C1 segment of cervical spinal cord (tissue), 14 donors: ENCODE results near the gene ZNF286A.
"Not testable (repeated sequence)": the region's sequence is repeated elsewhere in the genome, so short reads cannot be mapped to it uniquely, and the experiment has no call there.

Experiments used
- DNase-seq, 14 donors: peaks; one replicate each; lab custom pipeline; 2025; lab: John Stamatoyannopoulos, UW

The ZNF286A gene

DNA sequence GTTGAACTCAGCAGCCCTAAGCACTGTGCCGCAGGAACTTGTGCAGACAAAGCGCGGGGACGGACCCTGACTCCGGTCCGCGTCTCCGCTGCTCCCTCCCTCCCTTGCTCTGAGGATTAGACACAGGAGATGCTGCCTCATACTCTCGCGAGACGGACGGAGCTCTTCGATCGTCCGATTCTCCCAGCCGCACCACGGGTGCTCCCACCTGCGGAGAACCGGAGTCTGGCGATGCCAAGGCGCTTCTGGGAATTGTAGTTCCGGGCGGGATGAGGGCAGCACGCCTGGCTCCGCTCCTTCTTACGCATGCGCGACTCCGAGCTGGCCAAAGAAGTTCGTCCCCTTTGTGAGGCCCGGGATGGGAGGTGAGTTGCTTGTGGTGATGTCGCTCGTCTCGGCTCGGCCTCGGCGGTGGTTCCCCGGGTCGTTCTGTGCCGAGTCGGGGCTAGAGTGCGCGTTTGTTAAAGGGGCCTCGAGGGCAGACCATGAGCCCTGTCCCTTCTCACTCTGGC lies at the start of gene ZNF286A:
TSS of gene ZNF286A (plus strand) at position 340 of the 512 bp plus-strand sequence. CDS start 578 bp downstream, outside the sequence.
- peak; percentile 87 to 100 (median 94) for DNase-seq

GRCh38 chr17:15649861-15650421 lies 49.6 kb upstream of the ZNF286A start:
- peak in 2 of 14 donors; percentile 17 to 49 for DNase-seq

DNA sequence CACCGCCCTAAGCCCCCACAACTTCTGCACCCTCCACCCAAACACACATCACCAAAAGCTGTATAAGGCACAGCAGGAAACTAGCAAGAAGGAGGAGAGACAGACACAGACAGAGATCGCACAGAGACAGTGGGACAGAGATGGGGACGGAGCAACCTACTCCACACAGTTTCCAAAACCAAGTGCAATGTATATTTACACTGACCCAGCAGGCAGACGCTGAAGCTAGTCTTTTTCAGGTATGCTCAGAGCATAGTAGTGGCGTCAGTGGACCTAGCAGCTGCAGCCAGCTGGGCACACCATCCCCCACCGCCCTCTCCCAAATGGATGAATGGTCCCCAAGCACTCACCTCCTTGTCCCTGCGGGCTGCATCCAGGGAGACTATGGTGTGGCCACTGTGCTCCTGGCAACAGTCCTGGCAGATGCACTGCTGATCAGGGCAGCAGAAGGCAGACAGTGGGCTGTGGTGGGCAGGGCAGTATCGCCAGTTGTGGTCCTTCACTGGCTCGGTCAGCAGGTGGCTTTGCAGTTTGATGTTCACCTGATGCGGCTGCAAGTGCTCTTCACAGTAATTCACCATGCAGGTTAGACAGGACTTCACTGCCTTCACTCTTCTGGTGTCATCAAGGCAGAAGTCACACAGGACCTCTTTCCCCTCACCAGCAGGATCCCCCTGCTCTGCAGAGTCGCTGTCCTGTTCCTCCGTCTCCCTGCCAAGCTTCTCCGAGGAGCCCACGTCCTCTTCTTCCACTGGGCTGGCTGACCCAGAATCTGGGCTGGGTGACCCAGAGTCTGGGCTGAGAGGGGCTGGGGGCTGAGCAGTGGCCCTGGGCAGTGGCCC lies 48.6 kb upstream of the ZNF286A start:
- DNase-seq: peak in 3 of 14 donors; percentile 8 to 58 (median 49)

DNA sequence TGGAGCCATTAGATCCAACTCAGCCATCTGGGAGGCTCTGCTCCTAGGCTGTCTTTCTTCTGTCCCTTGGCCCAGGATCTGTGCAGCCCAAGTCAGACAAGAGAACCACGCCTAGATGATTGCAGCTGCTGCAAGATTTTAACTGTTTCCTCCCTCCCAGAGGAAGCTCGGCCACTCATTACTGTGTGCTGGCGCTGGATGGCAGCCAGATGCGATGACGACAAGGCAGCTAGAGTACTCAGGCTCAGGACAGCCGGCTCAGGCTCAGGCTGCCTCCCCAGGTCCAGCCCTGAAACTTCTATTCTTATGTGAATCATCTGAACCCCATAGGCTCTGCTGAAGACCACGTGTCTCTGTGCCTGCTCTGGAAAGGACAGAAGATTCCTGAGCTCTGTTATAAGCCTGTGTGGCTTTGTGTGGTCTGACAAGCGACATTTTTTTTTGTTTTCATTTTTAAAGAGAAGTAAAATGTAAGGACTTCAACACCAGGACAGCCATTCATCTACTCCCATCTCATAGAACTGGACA lies 47.9 kb upstream of the ZNF286A start:
- peak in 13 of 14 donors; percentile 8 to 87 (median 60) for DNase-seq

DNA sequence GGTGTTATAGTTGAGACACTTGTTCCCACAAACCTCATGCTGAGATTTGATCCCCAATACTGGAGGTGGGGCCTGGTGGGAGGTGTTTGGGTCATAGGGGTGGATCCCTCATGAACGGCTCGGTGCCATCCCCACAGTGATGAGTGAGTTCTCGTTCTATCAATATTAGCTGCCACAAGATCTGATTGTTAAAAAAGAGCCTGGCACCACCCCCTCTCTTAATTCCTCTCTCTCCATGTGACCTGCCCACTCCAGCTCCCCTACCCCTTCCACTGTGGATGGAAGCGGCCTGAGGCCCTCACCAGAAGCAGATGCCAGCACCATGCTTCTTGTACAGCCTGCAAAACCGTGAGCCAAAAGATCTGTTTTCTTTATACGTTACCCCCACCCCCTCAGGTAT lies 46.6 kb upstream of the ZNF286A start:
- DNase-seq: no peak

DNA sequence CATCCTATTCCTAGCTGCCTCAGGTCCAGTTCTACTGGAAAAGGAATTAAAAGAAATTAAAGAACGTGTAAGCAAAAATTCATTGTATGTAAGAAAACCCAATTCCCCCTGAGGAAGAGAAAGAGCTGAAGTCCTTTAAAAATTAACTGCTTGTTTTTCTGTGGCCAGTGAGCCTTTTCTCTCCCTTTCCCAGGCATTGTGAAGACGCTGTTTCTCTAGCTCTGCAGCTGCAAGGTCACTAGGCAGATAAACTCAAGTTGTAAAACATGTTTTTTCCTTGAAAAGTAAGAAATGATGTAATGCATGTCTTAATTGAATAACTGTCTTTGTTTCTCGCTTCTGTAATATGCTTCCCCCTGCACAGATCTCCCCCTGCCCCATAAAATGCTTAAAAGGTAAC lies 45.2 kb upstream of the ZNF286A start:
- not testable (repeated sequence) for DNase-seq

- no peak for DNase-seq
Observed at GRCh38 chr17:15654886-15655561, 44.5 kb upstream of the ZNF286A start.

- no peak for DNase-seq
Observed at GRCh38 chr17:15657868-15658267, 41.7 kb upstream of the ZNF286A start.

GRCh38 chr17:15658296-15658695 lies 41.3 kb upstream of the ZNF286A start:
- no peak for DNase-seq

DNA sequence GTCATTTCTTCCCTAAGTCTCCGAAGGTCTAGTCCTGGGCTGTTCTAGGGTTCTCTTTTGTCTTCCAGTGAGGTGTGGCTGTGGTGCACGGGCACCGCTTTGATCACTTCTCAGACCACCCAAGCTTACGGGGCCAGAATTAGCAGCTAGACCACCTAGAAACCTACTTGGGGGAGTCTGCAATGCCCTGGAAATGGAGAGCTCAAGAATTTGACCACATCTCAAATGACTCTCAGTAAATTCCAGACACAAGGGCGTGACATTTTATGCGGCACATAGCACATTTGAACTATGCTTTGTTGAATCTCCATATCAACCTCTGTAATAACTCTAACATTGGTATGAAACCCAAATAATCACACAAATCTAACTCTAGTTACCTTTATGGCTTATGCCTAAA lies 40.3 kb upstream of the ZNF286A start:
- no peak for DNase-seq

DNA sequence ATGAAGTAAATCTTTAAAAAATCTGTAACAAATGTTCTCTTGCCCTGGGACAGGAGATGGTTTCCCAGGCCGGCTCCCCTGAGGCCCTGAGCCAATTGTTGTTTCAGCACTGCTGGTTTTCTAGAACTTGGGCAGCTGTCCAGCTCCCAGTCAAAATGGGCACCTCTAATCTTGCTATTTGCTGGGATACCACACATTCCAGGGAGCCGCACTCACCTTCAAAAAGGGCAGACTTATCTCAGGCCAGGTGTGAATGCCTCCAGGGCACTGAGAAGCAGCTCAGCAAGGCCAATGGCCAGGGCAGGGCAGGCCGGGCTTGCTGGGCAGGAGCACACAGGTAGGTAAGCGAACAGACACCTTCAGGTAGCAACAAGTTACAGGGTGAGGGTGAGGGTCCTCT lies 39.9 kb upstream of the ZNF286A start:
- no peak for DNase-seq

DNA sequence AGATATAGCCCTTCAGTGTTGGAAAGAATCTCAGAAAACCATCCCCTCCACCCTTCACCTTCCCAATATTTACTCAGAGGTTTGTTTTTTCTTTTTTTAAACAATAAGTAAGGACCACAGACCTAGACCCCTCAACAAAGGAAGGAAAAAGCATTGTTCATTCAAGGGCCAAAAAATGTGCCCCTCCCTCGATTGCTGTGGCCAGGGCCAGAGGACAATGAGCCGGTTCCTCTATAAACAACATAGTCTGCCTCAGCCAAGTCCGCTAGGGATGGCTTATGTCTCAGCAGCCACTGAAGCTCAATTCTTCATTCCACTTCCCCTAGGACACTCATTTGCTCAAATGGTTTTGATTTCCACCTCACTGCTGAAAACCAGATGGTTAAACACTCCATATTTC lies 39.5 kb upstream of the ZNF286A start:
- no peak for DNase-seq

- no peak for DNase-seq
Observed at GRCh38 chr17:15662681-15663080, 36.9 kb upstream of the ZNF286A start.

DNA sequence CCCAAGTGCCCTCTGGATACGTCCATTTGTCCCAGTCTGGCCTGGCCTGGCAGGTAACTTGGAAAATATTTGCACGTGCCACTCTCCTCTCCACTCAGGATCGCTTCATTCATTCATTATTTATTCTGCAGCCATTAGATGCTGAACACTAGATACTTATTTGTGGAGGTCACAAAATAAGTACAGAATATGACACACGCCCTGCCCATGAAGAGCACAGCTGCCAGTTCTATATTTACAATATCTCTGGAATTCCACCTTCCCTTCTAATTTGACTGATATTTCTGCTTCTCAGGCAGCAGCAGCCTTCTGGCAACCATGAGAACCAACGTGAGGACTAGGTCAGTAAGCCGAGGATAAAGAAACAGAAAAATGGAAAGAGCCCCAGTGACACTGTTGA lies 36.4 kb upstream of the ZNF286A start:
- DNase-seq: no peak

- no peak for DNase-seq
Observed at GRCh38 chr17:15663691-15664090, 35.9 kb upstream of the ZNF286A start.

DNA sequence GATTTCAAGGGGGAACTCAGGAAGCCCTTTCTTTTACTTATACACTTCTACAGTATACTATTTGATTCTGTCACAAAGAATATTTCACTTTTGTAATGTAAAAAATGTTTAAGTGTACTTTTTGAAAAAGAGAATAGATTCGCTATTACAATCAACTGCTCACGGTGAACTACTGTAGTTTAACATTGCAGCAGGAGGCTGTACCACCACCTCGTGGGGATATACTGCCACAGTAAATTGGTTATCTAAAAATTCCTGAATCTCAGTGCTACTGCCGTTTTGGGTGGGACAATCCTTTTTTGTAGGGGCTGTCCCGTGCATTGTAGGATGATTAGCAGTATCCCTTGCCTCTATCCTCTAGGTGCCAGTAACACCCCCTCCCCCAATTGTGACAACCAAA lies 30.0 kb upstream of the ZNF286A start:
- not testable (repeated sequence) for DNase-seq

DNA sequence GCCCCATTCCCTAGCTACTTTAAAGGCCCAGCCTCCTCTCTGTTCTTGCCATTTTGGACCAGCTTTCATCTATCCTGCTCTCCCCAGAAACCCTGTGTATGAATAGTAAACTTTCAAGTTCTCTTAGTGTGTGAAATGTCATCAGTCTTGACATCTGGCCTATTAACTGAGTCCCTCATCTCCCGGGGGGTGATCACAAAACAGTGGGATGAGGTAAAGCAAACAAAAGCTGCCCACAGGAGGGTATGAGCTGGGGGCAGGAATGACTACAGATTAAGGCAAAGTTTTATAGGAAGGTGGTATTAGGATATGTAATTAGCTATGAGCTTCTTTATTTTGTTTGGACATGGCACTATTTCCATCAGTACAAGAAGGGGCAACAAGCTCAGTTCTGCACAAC lies 24.9 kb upstream of the ZNF286A start:
- not testable (repeated sequence) for DNase-seq

GRCh38 chr17:15675991-15676390 lies 23.6 kb upstream of the ZNF286A start:
- not testable (repeated sequence) for DNase-seq

- DNase-seq: not testable (repeated sequence)
Observed at GRCh38 chr17:15683135-15683534, 16.4 kb upstream of the ZNF286A start.

DNA sequence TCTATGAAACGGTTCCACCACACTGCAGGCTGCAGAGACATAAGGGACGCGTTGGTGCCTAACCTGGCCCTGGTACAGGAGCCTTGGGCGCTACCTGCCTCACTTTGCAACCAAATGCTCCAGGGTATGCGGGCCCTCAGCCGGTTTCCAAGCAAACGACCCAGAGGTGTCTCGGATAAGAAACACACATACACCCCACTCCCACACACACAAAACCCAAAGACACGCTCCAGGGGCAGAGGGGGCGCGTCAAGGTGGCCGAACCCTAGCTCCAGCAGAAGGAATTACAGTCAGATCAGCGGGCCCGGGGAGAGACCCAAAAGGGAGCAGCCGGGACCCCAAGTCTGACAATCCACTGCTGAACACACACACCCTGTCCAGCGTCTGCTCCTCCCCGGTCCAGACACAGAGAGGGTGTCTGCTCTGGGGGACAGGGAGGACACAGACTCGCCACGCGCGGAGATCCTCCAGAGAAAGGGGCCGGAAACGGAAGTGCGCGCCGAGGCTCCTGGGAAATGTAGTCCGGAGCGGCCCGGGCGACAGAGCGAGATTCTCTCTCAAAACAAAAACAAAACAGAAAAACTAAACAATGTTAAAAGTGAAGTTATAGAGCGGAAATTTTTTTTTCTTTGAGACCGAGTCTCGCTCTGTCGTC lies 15.6 kb upstream of the ZNF286A start, which contains the start of gene TRIM16:
TSS of gene TRIM16 (minus strand) at position 488 of the 655 bp plus-strand sequence. CDS start 32,702 bp downstream, outside the sequence.
- peak; percentile 1 to 82 (median 58) for DNase-seq

GRCh38 chr17:15687494-15687893 lies 12.1 kb upstream of the ZNF286A start:
- not testable (repeated sequence) for DNase-seq
